ENCODE measurements around the gene EID3. TPM values are rescaled to one million over a fixed set of nuclear protein-coding genes. Genes with fewer than 3 reads are reported as not detected.
"Not testable (repeated sequence)": the region's sequence is repeated elsewhere in the genome, so short reads cannot be mapped to it uniquely, and the experiment has no call there.

The EID3 gene
- polyA plus RNA-seq (ENCODE audit: insufficient read length in 4 of 4): 1 to 10 TPM; 4.0 to 5.3 (median 4.8) TPM

- DNase-seq (ENCODE audit: low read depth in 4 of 4, low spot score in 2 of 4): peak in 3 of 4 donors; percentile 65 to 82 (median 75)
Measured at GRCh38 chr12:104303538-104304151, at the start of gene EID3. EID3 (plus strand) TSS chr12:104303739; CDS start chr12:104303935, 196 bp downstream.

- DNase-seq (ENCODE audit: low read depth in 4 of 4, low spot score in 2 of 4): no peak
Measured at GRCh38 chr12:104257913-104258472, 45.5 kb upstream of the EID3 start.

GRCh38 chr12:104258476-104259067 is 45.0 kb upstream of the EID3 start:
- DNase-seq (ENCODE audit: low read depth in 4 of 4, low spot score in 2 of 4): no peak

- no peak for DNase-seq (ENCODE audit: low read depth in 4 of 4, low spot score in 2 of 4)
Measured at GRCh38 chr12:104263026-104263425, 40.5 kb upstream of the EID3 start.

- DNase-seq (ENCODE audit: low read depth in 4 of 4, low spot score in 2 of 4): no peak
Measured at GRCh38 chr12:104263580-104264358, 39.8 kb upstream of the EID3 start.

GRCh38 chr12:104265436-104265835 is 38.1 kb upstream of the EID3 start:
- not testable (repeated sequence) for DNase-seq (ENCODE audit: low read depth in 4 of 4, low spot score in 2 of 4)

- no peak for DNase-seq (ENCODE audit: low read depth in 4 of 4, low spot score in 2 of 4)
Measured at GRCh38 chr12:104272938-104273337, 30.6 kb upstream of the EID3 start.

- no peak for DNase-seq (ENCODE audit: low read depth in 4 of 4, low spot score in 2 of 4)
Measured at GRCh38 chr12:104273503-104273902, 30.0 kb upstream of the EID3 start.

GRCh38 chr12:104274811-104275210 is 28.7 kb upstream of the EID3 start:
- no peak for DNase-seq (ENCODE audit: low read depth in 4 of 4, low spot score in 2 of 4)

- DNase-seq (ENCODE audit: low read depth in 4 of 4, low spot score in 2 of 4): no peak
Measured at GRCh38 chr12:104275689-104276088, 27.9 kb upstream of the EID3 start.

- DNase-seq (ENCODE audit: low read depth in 4 of 4, low spot score in 2 of 4): peak in 1 of 4 donors; percentile 50
Measured at GRCh38 chr12:104276273-104277131, 27.0 kb upstream of the EID3 start.

GRCh38 chr12:104279164-104279563 is 24.4 kb upstream of the EID3 start:
- no peak for DNase-seq (ENCODE audit: low read depth in 4 of 4, low spot score in 2 of 4)

GRCh38 chr12:104280111-104280510 is 23.4 kb upstream of the EID3 start:
- DNase-seq (ENCODE audit: low read depth in 4 of 4, low spot score in 2 of 4): no peak

GRCh38 chr12:104280717-104281458 is 22.7 kb upstream of the EID3 start:
- no peak for DNase-seq (ENCODE audit: low read depth in 4 of 4, low spot score in 2 of 4)

GRCh38 chr12:104281636-104282035 is 21.9 kb upstream of the EID3 start:
- no peak for DNase-seq (ENCODE audit: low read depth in 4 of 4, low spot score in 2 of 4)

- DNase-seq (ENCODE audit: low read depth in 4 of 4, low spot score in 2 of 4): no peak
Measured at GRCh38 chr12:104282109-104282508, 21.4 kb upstream of the EID3 start.

GRCh38 chr12:104285740-104286515 is 17.6 kb upstream of the EID3 start:
- no peak for DNase-seq (ENCODE audit: low read depth in 4 of 4, low spot score in 2 of 4)

GRCh38 chr12:104286516-104287482 is 16.7 kb upstream of the EID3 start:
- peak; percentile 81 to 94 (median 94) for DNase-seq (ENCODE audit: low read depth in 4 of 4, low spot score in 2 of 4)
